T follicular helper cell (primary cell): Measurements from ENCODE around the gene SMYD3.
"Not testable (repeated sequence)": the region's sequence is repeated elsewhere in the genome, so short reads cannot be mapped to it uniquely, and the experiment has no call there.

Experiments used
- DNase-seq: peaks from one replicate; pipeline ENCODE4 v3.0.0-alpha.2; 2020; ENCODE audit warnings: low read depth

SMYD3 gene

DNA sequence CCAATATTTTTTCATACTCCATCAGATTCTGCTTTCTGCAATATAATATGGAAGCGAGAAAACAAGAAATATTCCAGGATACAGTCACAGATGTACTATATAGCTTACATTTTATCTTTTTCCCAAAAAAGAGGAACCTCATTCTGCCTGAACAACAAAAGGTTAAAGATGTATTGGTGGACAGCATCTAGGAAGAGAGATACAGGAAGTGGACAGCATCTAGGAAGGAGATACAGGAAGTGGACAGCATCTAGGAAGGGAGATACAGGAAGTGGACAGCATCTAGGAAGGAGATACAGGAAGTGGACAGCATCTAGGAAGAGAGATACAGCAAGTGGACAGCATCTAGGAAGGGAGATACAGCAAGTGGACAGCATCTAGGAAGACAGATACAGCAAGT, 483.0 kb downstream of the SMYD3 start:
- DNase-seq: not testable (repeated sequence)

GRCh38 chr1:246020211-246020954, 486.7 kb downstream of the SMYD3 start:
- DNase-seq: no peak

- no peak for DNase-seq
These were observed 488.9 kb downstream of the SMYD3 start for GRCh38 chr1:246018146-246018545.

DNA sequence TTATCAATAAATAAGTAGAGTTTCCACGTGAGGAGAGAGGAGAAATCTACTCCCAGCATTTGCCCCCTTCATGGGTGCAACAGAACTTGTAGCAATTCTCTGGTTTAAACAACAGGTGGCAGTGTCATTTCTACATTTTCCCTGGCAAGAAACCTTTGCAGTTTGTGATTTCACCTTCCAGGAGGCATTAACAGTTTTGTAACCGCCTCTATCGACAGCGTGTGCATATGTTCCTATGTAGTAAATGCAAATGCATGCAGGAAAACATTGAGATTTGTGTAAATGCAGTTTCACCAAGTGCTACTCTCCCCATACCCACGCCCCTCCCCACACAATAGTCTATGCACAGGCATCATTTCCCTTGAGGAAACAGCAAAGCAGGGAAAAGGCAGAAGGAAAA, 494.7 kb downstream of the SMYD3 start:
- DNase-seq: no peak

DNA sequence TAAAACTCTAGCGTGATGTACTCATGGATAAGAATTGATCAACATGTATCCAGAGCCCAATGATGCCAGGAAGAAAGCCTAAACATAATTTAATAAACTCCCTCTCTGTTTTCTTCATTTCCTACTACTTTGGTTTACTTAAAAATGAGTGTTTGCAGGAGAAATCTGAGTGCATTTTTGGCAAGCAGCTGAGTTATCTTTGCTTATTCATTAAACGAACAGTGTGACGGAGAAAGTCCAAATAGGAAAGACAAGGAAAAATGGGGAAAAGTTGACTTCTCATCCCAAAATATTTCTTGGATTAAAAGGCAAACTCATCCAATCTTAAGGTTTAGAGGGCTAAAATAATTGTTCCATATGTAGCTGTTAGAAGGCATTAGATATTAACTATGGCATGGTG, 496.7 kb downstream of the SMYD3 start:
- DNase-seq: no peak

- no peak for DNase-seq
These were observed 498.7 kb downstream of the SMYD3 start for GRCh38 chr1:246008363-246008831.

DNA sequence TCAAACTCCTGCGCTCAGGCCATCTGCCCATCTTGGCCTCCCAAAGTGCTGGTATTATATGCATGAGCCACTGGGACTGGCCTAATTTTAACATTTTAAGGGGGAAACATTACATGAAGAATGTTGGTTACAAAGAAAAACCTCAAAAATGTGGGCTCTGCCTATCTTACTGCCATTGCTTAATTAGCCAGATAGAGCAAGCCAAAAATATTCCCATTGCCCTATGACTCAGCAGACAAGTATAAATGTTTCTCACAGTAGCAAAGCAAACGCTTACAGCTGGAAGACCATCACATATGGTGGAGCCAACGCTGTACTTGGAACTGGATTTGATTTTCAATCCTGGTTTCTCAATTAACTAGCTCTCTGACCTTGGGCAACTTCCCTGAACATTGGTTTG, 502.0 kb downstream of the SMYD3 start:
- DNase-seq: no peak

DNA sequence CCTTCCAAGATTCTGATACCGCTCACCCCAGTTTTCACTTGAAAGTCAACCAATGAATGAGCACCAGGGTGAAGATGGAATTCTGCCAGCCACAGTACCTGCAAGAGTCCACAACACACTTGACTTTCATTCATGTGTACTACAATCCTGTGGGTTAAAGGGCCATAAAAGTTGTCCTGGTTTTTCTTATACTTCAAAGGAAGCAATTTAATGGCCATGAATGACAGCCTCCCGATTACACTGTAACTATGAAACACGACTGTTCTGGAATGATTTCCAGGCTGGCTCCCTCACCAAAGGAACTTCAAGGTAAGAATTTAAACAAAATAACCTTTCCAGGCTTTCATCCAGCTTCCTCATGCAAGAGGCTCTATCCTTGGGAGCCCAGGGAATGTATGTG, 502.8 kb downstream of the SMYD3 start:
- no peak for DNase-seq

DNA sequence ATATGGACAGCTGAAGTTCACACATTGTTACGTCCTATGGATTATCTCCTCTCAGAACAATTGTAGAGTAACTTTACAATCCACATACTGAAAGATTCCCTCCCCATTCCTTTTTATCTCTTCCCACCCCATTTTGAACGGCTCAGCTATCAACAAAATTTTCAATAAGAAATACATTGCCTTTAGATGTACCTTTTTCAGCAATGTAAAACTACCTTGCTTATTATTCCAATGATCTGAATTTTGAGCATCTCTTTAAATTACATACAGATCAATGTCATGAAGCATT, 503.7 kb downstream of the SMYD3 start:
- DNase-seq: no peak

GRCh38 chr1:246002725-246003441, 504.2 kb downstream of the SMYD3 start:
- peak; percentile 76 for DNase-seq

GRCh38 chr1:246001837-246002230, 505.2 kb downstream of the SMYD3 start:
- DNase-seq: no peak

GRCh38 chr1:246001142-246001836, 505.8 kb downstream of the SMYD3 start:
- DNase-seq: no peak

DNA sequence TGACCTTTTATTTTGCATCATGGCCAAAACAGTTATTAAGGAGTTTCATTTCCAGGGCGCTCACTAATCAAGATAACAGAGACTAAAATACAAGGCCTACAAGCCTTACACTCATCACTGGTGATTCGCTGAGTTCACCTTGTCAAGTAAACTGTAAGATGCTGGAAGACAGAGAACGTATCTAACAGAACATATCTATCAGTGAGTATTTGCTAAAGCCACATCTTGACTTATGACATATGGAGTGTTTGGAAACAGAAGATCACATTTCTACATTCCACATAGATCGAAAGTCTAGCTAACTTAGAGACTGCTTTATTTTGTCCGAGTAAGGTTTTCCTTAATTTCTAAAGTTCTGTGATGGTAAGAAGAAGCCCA, 506.5 kb downstream of the SMYD3 start:
- DNase-seq: no peak

GRCh38 chr1:245999697-246000637, 507.1 kb downstream of the SMYD3 start:
- no peak for DNase-seq

- DNase-seq: no peak
These were observed 509.4 kb downstream of the SMYD3 start for GRCh38 chr1:245997471-245998258.

- DNase-seq: no peak
These were observed 510.3 kb downstream of the SMYD3 start for GRCh38 chr1:245996811-245997210.

- DNase-seq: no peak
These were observed 511.6 kb downstream of the SMYD3 start for GRCh38 chr1:245995474-245995873.

- DNase-seq: no peak
These were observed 515.8 kb downstream of the SMYD3 start for GRCh38 chr1:245991266-245991665.

- DNase-seq: no peak
These were observed 516.6 kb downstream of the SMYD3 start for GRCh38 chr1:245990315-245991022.

DNA sequence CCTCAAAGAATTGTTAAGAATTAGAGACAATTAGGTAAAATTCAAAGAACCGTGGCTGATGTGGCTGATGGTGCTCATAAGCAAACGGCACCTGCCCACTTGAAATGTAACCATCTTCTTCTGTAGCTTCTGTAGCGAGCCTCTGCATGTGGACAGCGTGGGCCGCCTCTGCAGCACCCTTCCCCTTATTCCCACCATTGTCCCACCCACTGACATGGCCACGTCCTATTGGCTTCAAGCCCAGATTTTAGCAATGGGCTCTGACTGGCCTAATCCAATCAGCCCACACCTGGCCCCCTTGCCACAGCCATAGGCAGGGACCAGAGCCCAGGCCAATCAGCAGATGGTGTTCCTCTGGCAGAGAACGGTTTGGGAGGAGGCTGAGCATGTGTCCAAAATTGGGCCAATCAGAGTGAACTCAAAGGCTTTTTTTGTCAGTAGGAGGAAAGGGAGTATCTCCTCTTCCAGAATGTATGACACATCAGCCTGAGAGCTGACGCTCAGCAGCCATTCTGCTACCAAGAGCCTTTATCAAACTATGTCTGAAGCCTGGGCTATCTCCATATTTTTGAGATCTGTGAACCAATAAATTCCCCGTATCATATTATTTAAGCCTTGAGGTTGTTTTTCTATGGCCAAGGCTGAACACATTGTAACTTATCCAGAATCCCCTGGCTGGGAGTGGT, 518.5 kb downstream of the SMYD3 start:
- no peak for DNase-seq
